T47D (cell line): ENCODE measurements around the gene MAJIN.

Source experiments
- DNase-seq, 2 experiments: peaks; one replicate each; pipeline versions ENCODE4 v3.0.0 to v3.0.0-alpha.2; 2011 to 2012; ENCODE audit warnings: low read depth in 1 of 2, low spot score in 1 of 2
- JUND ChIP-seq: IDR thresholded peaks from 2 replicates; pipeline ENCODE4 v1.6.1; 2012; ENCODE audit warnings: low read depth
- in situ Hi-C: cut with HindIII; loops from 2 replicates; pipeline ENCODE4 v1.10.0; 2016; ENCODE audit warnings: low sequenced_read_pairs, low pct_unique_long_range_greater_than_20kb

MAJIN gene

GRCh38 chr11:64898076-64898445 is 73.8 kb downstream of the MAJIN start:
- DNase-seq: no peak
- TF ChIP-seq JUND: no peak
- in situ Hi-C loops: no loop called here

- in situ Hi-C loops: no loop called here
- no peak for TF ChIP-seq JUND
- no peak for DNase-seq
These were observed 74.4 kb downstream of the MAJIN start for GRCh38 chr11:64897381-64898075.

- in situ Hi-C loops: no loop called here
- TF ChIP-seq JUND: no peak
- DNase-seq: no peak
These were observed 75.4 kb downstream of the MAJIN start for GRCh38 chr11:64896448-64897022.

GRCh38 chr11:64894812-64895452 is 77.0 kb downstream of the MAJIN start:
- no peak for TF ChIP-seq JUND
- DNase-seq: no peak
- in situ Hi-C loops: no loop called here

GRCh38 chr11:64894070-64894811 is 77.7 kb downstream of the MAJIN start:
- no peak for TF ChIP-seq JUND
- peak; percentile 76 to 85 for DNase-seq
- in situ Hi-C loops: no loop called here

- no peak for DNase-seq
- TF ChIP-seq JUND: no peak
- in situ Hi-C loops: no loop called here
These were observed 78.5 kb downstream of the MAJIN start for GRCh38 chr11:64893194-64894069.

GRCh38 chr11:64892838-64893193 is 79.1 kb downstream of the MAJIN start:
- TF ChIP-seq JUND: no peak
- in situ Hi-C loops: no loop called here
- DNase-seq: no peak

- no peak for TF ChIP-seq JUND
- DNase-seq: no peak
- in situ Hi-C loops: no loop called here
These were observed 79.5 kb downstream of the MAJIN start for GRCh38 chr11:64892411-64892831.

- no peak for TF ChIP-seq JUND
- in situ Hi-C loops: no loop called here
- DNase-seq: no peak
These were observed 80.0 kb downstream of the MAJIN start for GRCh38 chr11:64891880-64892279.

- in situ Hi-C loops: no loop called here
- no peak for DNase-seq
- no peak for TF ChIP-seq JUND
These were observed 80.6 kb downstream of the MAJIN start for GRCh38 chr11:64891215-64891848.

- DNase-seq: no peak
- in situ Hi-C loops: no loop called here
- TF ChIP-seq JUND: no peak
These were observed 81.4 kb downstream of the MAJIN start for GRCh38 chr11:64890522-64890939.
